Measurements from ENCODE around the gene ZFYVE9. TPM values are rescaled to one million over a fixed set of nuclear protein-coding genes. Genes with fewer than 3 reads are reported as not detected.
"Not testable (repeated sequence)": the region's sequence is repeated elsewhere in the genome, so short reads cannot be mapped to it uniquely, and the experiment has no call there.

ZFYVE9 gene
- total RNA-seq, 2 experiments from 2014 or later = 5.4 to 6.1 TPM

- no peaks in the 10 kb centered on the region for H3K36me3 ChIP-seq (ENCODE audit: insufficient read depth, low read length)
- H3K4me3 ChIP-seq (ENCODE audit: low read length) = peak overlapping the region; percentile 60
- Mint-ChIP-seq H3K9me3 (no peaks in the 10 kb centered on the region), H3K27ac (peak overlapping the region; percentile 85), H3K4me1 (ENCODE audit: low read depth) (peaks cover 36% of the 10 kb centered on the region), H3K4me3 (peak overlapping the region; percentile 94), H3K27me3 (no peaks in the 10 kb centered on the region), H3K36me3 (ENCODE audit: low read depth) (peaks cover 11% of the 10 kb centered on the region)
- H3K4me1 ChIP-seq (ENCODE audit: insufficient read depth, low read length) = peaks cover 23% of the 10 kb centered on the region
- TF ChIP-seq CTCF (IDR thresholded peaks at IDR 0.05) = no peak
- H3K9me3 ChIP-seq (ENCODE audit: control insufficient read depth in 1 of 2, insufficient read depth in 1 of 2, low read length in 2 of 2) = no peaks in the 10 kb centered on the region
- no peak overlapping the region for H3K27ac ChIP-seq (ENCODE audit: low read depth in 1 of 2, low read length in 2 of 2)
- ChIA-PET POLR2A (no interaction called here), CTCF (no interaction called here)
- H3K27me3 ChIP-seq (ENCODE audit: control insufficient read depth in 1 of 2, insufficient read depth in 2 of 2, low read length in 2 of 2) = no peaks in the 10 kb centered on the region
- intact Hi-C loops (cut with DNase I, micrococcal nuclease) = loop anchor here (5.0 to 10.0 kb wide), 5 partner anchors 84 to 546 kb away; partner anchors contain the start of genes BTF3L4 (in 1 of the 2), CC2D1B (in 1 of the 2), ORC1 (in 1 of the 2) and PRPF38A (in 1 of the 2)
- ATAC-seq (ENCODE audit: poor library complexity) (no peak), DNase-seq (peak in 3 of 14 experiments; percentile 11 to 17 (median 15))
These were observed 1.0 kb upstream of the ZFYVE9 start for GRCh38 chr1:52140633-52141512.

- H3K36me3 Mint-ChIP-seq (ENCODE audit: low read depth) = peaks cover 11% of the 10 kb centered on the region
- Histone ChIP-seq H3K9me3 (ENCODE audit: control insufficient read depth in 1 of 2, insufficient read depth in 1 of 2, low read length in 2 of 2) (no peaks in the 10 kb centered on the region), H3K4me1 (ENCODE audit: insufficient read depth, low read length) (peaks cover 23% of the 10 kb centered on the region), H3K36me3 (ENCODE audit: insufficient read depth, low read length) (no peaks in the 10 kb centered on the region), H3K4me3 (ENCODE audit: low read length) (peak overlapping the region; percentile 63), H3K27ac (ENCODE audit: low read depth in 1 of 2, low read length in 2 of 2) (no peak overlapping the region), H3K27me3 (ENCODE audit: control insufficient read depth in 1 of 2, insufficient read depth in 2 of 2, low read length in 2 of 2) (no peaks in the 10 kb centered on the region)
- CTCF ChIA-PET = no interaction called here
- POLR2A ChIA-PET = interaction anchor here (1.0 to 1.4 kb wide), 3 partner anchors 10 to 262 kb away, joined by 3 to 4 read pairs (median 3); partner anchors contain the start of genes CC2D1B, ORC1 and PRPF38A
- intact Hi-C loops (cut with DNase I, micrococcal nuclease) = loop anchor here (5.0 to 10.0 kb wide), 5 partner anchors 85 to 545 kb away; partner anchors contain the start of genes BTF3L4 (in 1 of the 2), CC2D1B (in 1 of the 2), ORC1 (in 1 of the 2) and PRPF38A (in 1 of the 2)
- H3K4me3 Mint-ChIP-seq = peak overlapping the region; percentile 97
- TF ChIP-seq CTCF (IDR thresholded peaks at IDR 0.05) = no peak
- H3K27ac Mint-ChIP-seq = peak overlapping the region; percentile 81
- ATAC-seq (ENCODE audit: poor library complexity) (peak; percentile 37), DNase-seq (peak in 11 of 14 experiments; percentile 2 to 58 (median 13))
- H3K4me1 Mint-ChIP-seq (ENCODE audit: low read depth) = peaks cover 40% of the 10 kb centered on the region
- no peaks in the 10 kb centered on the region for H3K27me3 Mint-ChIP-seq
- no peaks in the 10 kb centered on the region for H3K9me3 Mint-ChIP-seq
These were observed 613 bp downstream of the ZFYVE9 start for GRCh38 chr1:52142220-52143183.

- POLR2A ChIA-PET = no interaction called here
- TF ChIP-seq CTCF (IDR thresholded peaks at IDR 0.05) = no peak
- Mint-ChIP-seq H3K27me3 (no peaks in the 10 kb centered on the region), H3K4me1 (ENCODE audit: low read depth) (peaks cover 34% of the 10 kb centered on the region), H3K27ac (no peak overlapping the region), H3K9me3 (no peaks in the 10 kb centered on the region), H3K4me3 (peak overlapping the region; percentile 46), H3K36me3 (ENCODE audit: low read depth) (peaks cover 11% of the 10 kb centered on the region)
- intact Hi-C loops (cut with DNase I, micrococcal nuclease) = loop anchor here in 1 of 2 experiments (10.0 kb wide), 2 partner anchors 220 to 260 kb away; partner anchors contain the start of genes CC2D1B, ORC1 and PRPF38A
- no peaks in the 10 kb centered on the region for H3K27me3 ChIP-seq (ENCODE audit: control insufficient read depth in 1 of 2, insufficient read depth in 2 of 2, low read length in 2 of 2)
- H3K4me3 ChIP-seq (ENCODE audit: low read length) = no peak overlapping the region
- DNase-seq (no peak), ATAC-seq (ENCODE audit: poor library complexity) (no peak)
- CTCF ChIA-PET = interaction anchor here (1.4 kb wide), 1 partner anchor 12 kb away, joined by 3 read pairs; no protein-coding TSS in a partner anchor
- no peaks in the 10 kb centered on the region for H3K36me3 ChIP-seq (ENCODE audit: insufficient read depth, low read length)
- H3K27ac ChIP-seq (ENCODE audit: low read depth in 1 of 2, low read length in 2 of 2) = no peak overlapping the region
- peaks cover 15% of the 10 kb centered on the region for H3K4me1 ChIP-seq (ENCODE audit: insufficient read depth, low read length)
- H3K9me3 ChIP-seq (ENCODE audit: control insufficient read depth in 1 of 2, insufficient read depth in 1 of 2, low read length in 2 of 2) = no peaks in the 10 kb centered on the region
These were observed 3.2 kb downstream of the ZFYVE9 start for GRCh38 chr1:52145137-52145536.

- intact Hi-C loops (cut with DNase I, micrococcal nuclease); POLR2A ChIA-PET; H3K9me3 ChIP-seq (ENCODE audit: control insufficient read depth in 1 of 2, insufficient read depth in 1 of 2, low read length in 2 of 2); H3K27ac ChIP-seq (ENCODE audit: low read depth in 1 of 2, low read length in 2 of 2); H3K27me3 Mint-ChIP-seq; H3K36me3 Mint-ChIP-seq (ENCODE audit: low read depth); H3K9me3 Mint-ChIP-seq; H3K4me3 Mint-ChIP-seq; DNase-seq; H3K4me1 Mint-ChIP-seq (ENCODE audit: low read depth); H3K27me3 ChIP-seq (ENCODE audit: control insufficient read depth in 1 of 2, insufficient read depth in 2 of 2, low read length in 2 of 2); H3K4me1 ChIP-seq (ENCODE audit: insufficient read depth, low read length); H3K4me3 ChIP-seq (ENCODE audit: low read length); H3K36me3 ChIP-seq (ENCODE audit: insufficient read depth, low read length); H3K27ac Mint-ChIP-seq; ATAC-seq (ENCODE audit: poor library complexity): not testable (repeated sequence)
- CTCF ChIA-PET = interaction anchor here (1.3 kb wide), 1 partner anchor 11 kb away, joined by 3 read pairs; no protein-coding TSS in a partner anchor
These were observed 8.6 kb downstream of the ZFYVE9 start for GRCh38 chr1:52150445-52150844.
